Liver (tissue), 9 donors: ENCODE measurements around the gene HSPA9. TPM values are rescaled to one million over a fixed set of nuclear protein-coding genes. Genes with fewer than 3 reads are reported as not detected.

Experiments used
- DNase-seq: peaks from one replicate; pipeline ENCODE4 v3.0.0-alpha.2; 2017; ENCODE audit warnings: low spot score
- H3K27ac ChIP-seq, 2 donors: one replicate each; pipeline ENCODE4 v1.7.0; 2013; ENCODE audit warnings: inconsistent platforms in 2 of 2, low read length in 2 of 2, control low read depth in 1 of 2, low read depth in 1 of 2, mild to moderate bottlenecking in 1 of 2
- H3K27me3 ChIP-seq, 4 donors: one replicate each; pipeline versions ENCODE4 v1.6.1 to v1.7.0; 2013; ENCODE audit warnings: low read length in 3 of 4, inconsistent platforms in 1 of 4, mild to moderate bottlenecking in 1 of 4, moderate library complexity in 1 of 4; ENCODE audit not compliant: control insufficient read depth in 4 of 4, insufficient read depth in 4 of 4
- H3K36me3 ChIP-seq, 4 donors: one replicate each; pipeline versions ENCODE4 v1.6.1 to v1.7.0; 2013; ENCODE audit warnings: low read length in 3 of 4, mild to moderate bottlenecking in 3 of 4, low read depth in 1 of 4, moderate library complexity in 1 of 4; ENCODE audit not compliant: control insufficient read depth in 4 of 4, insufficient read depth in 3 of 4
- H3K4me1 ChIP-seq, 4 donors: one replicate each; pipeline versions ENCODE4 v1.6.1 to v1.7.0; 2013; ENCODE audit warnings: low read length in 3 of 4, mild to moderate bottlenecking in 3 of 4, moderate library complexity in 1 of 4; ENCODE audit not compliant: control insufficient read depth in 4 of 4, insufficient read depth in 4 of 4
- H3K4me3 ChIP-seq, 3 donors: one replicate each; pipeline versions ENCODE4 v1.6.1 to v1.7.0; 2013; ENCODE audit warnings: low read length in 3 of 3, control low read depth in 1 of 3, low read depth in 1 of 3, mild to moderate bottlenecking in 1 of 3
- H3K9ac ChIP-seq, 2 donors: one replicate each; pipeline ENCODE4 v1.7.0; 2013; ENCODE audit warnings: low read length in 2 of 2, mild to moderate bottlenecking in 2 of 2, moderate library complexity in 2 of 2, control low read depth in 1 of 2, low read depth in 1 of 2
- H3K9me3 ChIP-seq, 4 donors: one replicate each; pipeline versions ENCODE4 v1.6.1 to v1.7.0; 2013; ENCODE audit warnings: low read length in 3 of 4; ENCODE audit not compliant: control insufficient read depth in 4 of 4
- EGR1 ChIP-seq, 2 donors: IDR thresholded peaks; 2 replicates each; pipeline ENCODE4 v1.6.1; 2016 to 2018; ENCODE audit warnings: antibody characterized with exemption in 2 of 2, low read depth in 2 of 2
- FOXA2 ChIP-seq: IDR thresholded peaks from 2 replicates; pipeline ENCODE4 v1.6.1; 2016; ENCODE audit warnings: antibody characterized with exemption
- GABPA ChIP-seq, 2 donors: IDR thresholded peaks in 1 of 2; conservative IDR thresholded peaks in 1 of 2; 2 replicates each; pipeline ENCODE4 v1.6.1; 2016; ENCODE audit warnings: antibody characterized with exemption in 2 of 2, mild to moderate bottlenecking in 1 of 2, moderate library complexity in 1 of 2
- HNF4A ChIP-seq, 2 donors: conservative IDR thresholded peaks; 2 replicates each; pipeline ENCODE4 v1.6.1; 2016; ENCODE audit warnings: antibody characterized with exemption in 2 of 2, mild to moderate bottlenecking in 2 of 2
- MAX ChIP-seq: IDR thresholded peaks from 2 replicates; pipeline ENCODE4 v1.6.1; 2016; ENCODE audit warnings: antibody characterized with exemption
- NR2F2 ChIP-seq: IDR thresholded peaks from 2 replicates; pipeline ENCODE4 v1.6.1; 2016; ENCODE audit warnings: antibody characterized with exemption
- RAD21 ChIP-seq, 2 donors: IDR thresholded peaks; 2 replicates each; pipeline ENCODE4 v1.6.1; 2016; ENCODE audit warnings: antibody characterized with exemption in 2 of 2, mild to moderate bottlenecking in 2 of 2
- RXRA ChIP-seq, 2 donors: IDR thresholded peaks; 2 replicates each; pipeline ENCODE4 v1.6.1; 2017 to 2018; ENCODE audit warnings: antibody characterized with exemption in 2 of 2, mild to moderate bottlenecking in 1 of 2
- SP1 ChIP-seq: IDR thresholded peaks from 2 replicates; pipeline ENCODE4 v1.6.1; 2018; ENCODE audit warnings: antibody characterized with exemption, mild to moderate bottlenecking
- TAF1 ChIP-seq: conservative IDR thresholded peaks from 2 replicates; pipeline ENCODE4 v1.6.1; 2016; ENCODE audit warnings: antibody characterized with exemption, mild to moderate bottlenecking
- YY1 ChIP-seq: IDR thresholded peaks from 2 replicates; pipeline ENCODE4 v1.6.1; 2016; ENCODE audit warnings: antibody characterized with exemption, mild to moderate bottlenecking
- ZBTB33 ChIP-seq: IDR thresholded peaks from 2 replicates; pipeline ENCODE4 v1.6.1; 2016; ENCODE audit warnings: antibody characterized with exemption
- WGBS: extraction: QIAGEN DNeasy Blood & Tissue Kit; methylation state at CpG from one replicate; pipeline ENCODE4 v1.1.7; 2013; 5-methylcytosine and 5-hydroxymethylcytosine counted together
- polyA plus RNA-seq, 2 donors: library from polyadenylated mRNA; stranded (reverse) in 1 of 2; unstranded in 1 of 2; fragments of 200-250 nt in 1 of 2; fragments of >200 nt in 1 of 2; fragmentation: Nextera tagmentation in 1 of 2; extraction: Ambion mirVana in 1 of 2; gene quantifications; one replicate each; pipeline versions ENCODE4 v1.2.1 to v1.2.3, GENCODE V29; 2013 to 2015
- total RNA-seq, 2 donors: library from RNA; depleted of rRNA; stranded (reverse); fragments of >200 nt; gene quantifications; one replicate each; pipeline ENCODE4 v1.2.3, GENCODE V29; 2014
- TF ChIP-seq, protein P1 (sequence below): IDR thresholded peaks from 2 replicates; pipeline ENCODE4 v1.6.1; 2016; ENCODE audit warnings: antibody characterized with exemption, mild to moderate bottlenecking
- donor health status: healthy.
- donor health status: healthy.
- donor health status: healthy.
- donor health status: healthy.
- donor health status: healthy.

HSPA9 gene
- total and polyA plus RNA-seq, 4 donors: 221 to 378 (median 238) TPM

- TF ChIP-seq, protein P1, sequence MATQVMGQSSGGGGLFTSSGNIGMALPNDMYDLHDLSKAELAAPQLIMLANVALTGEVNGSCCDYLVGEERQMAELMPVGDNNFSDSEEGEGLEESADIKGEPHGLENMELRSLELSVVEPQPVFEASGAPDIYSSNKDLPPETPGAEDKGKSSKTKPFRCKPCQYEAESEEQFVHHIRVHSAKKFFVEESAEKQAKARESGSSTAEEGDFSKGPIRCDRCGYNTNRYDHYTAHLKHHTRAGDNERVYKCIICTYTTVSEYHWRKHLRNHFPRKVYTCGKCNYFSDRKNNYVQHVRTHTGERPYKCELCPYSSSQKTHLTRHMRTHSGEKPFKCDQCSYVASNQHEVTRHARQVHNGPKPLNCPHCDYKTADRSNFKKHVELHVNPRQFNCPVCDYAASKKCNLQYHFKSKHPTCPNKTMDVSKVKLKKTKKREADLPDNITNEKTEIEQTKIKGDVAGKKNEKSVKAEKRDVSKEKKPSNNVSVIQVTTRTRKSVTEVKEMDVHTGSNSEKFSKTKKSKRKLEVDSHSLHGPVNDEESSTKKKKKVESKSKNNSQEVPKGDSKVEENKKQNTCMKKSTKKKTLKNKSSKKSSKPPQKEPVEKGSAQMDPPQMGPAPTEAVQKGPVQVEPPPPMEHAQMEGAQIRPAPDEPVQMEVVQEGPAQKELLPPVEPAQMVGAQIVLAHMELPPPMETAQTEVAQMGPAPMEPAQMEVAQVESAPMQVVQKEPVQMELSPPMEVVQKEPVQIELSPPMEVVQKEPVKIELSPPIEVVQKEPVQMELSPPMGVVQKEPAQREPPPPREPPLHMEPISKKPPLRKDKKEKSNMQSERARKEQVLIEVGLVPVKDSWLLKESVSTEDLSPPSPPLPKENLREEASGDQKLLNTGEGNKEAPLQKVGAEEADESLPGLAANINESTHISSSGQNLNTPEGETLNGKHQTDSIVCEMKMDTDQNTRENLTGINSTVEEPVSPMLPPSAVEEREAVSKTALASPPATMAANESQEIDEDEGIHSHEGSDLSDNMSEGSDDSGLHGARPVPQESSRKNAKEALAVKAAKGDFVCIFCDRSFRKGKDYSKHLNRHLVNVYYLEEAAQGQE: no peak
- no peak for TF ChIP-seq GABPA (IDR thresholded peaks at IDR 0.05 in 1 of 2, conservative IDR thresholded peaks at IDR 0.05 in 1 of 2)
These were observed 25.2 kb upstream of the HSPA9 start (continued) for GRCh38 chr5:138600446-138600845.

DNA sequence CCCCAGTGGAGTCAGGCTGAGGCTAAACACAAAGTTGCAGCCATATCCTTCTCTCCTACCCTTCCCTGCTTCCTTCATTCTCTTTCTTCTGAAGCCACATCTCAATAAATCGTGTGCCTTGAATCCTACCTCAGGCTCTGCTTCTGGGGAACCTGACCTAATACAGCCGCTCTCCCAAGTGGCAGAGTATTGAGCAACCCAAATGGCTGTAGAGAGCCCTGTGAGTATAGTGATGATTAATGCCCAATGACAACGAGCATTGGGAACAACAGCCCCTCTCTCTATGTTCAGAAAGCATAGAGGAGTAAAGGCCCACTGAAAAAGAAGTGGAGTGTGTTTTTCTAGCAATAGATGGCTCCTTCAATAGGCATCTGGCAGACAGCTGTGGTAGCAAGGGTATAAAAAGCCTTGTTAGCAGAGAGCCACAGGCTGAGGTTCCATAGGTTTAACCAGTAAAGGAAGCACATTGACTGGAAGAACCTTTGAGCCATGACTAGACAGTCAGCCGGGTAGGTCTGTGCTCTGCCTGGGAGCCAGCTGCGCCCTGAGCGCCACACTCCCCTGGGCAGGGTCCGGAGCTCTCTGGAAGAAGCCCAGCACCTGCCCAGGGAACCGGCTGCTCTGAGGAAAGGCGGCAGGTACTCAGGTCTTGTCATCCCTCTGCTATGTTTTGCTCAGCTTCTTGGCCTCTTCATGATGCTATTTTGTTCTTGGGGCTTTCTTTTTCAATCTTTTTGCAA, 22.6 kb upstream of the HSPA9 start:
- 88% methylated on average over 9 of the region's 9 CpGs for WGBS
- Histone ChIP-seq H3K9ac (no peak overlapping the region), H3K4me3 (no peak overlapping the region), H3K36me3 (no peaks in the 10 kb centered on the region), H3K4me1 (no peaks in the 10 kb centered on the region), H3K9me3 (no peaks in the 10 kb centered on the region), H3K27ac (no peak overlapping the region), H3K27me3 (no peaks in the 10 kb centered on the region)
- DNase-seq: no peak
- TF ChIP-seq SP1 (no peak), HNF4A (conservative IDR thresholded peaks at IDR 0.05) (no peak), GABPA (IDR thresholded peaks at IDR 0.05 in 1 of 2, conservative IDR thresholded peaks at IDR 0.05 in 1 of 2) (no peak)

GRCh38 chr5:138596105-138596881, 21.1 kb upstream of the HSPA9 start:
- Histone ChIP-seq H3K27me3 (no peaks in the 10 kb centered on the region), H3K36me3 (no peaks in the 10 kb centered on the region), H3K9me3 (no peaks in the 10 kb centered on the region), H3K4me3 (no peak overlapping the region), H3K9ac (no peak overlapping the region), H3K27ac (no peak overlapping the region), H3K4me1 (no peaks in the 10 kb centered on the region)
- no peak for DNase-seq
- TF ChIP-seq NR2F2 (no peak), ZBTB33 (no peak), FOXA2 (no peak), RAD21 (IDR thresholded peaks at IDR 0.05) (no peak), RXRA (IDR thresholded peaks at IDR 0.05) (no peak), YY1 (no peak), MAX (no peak), GABPA (IDR thresholded peaks at IDR 0.05 in 1 of 2, conservative IDR thresholded peaks at IDR 0.05 in 1 of 2) (no peak), SP1 (no peak), TAF1 (no peak), EGR1 (IDR thresholded peaks at IDR 0.05; ENCODE audit: low read depth in 2 of 2) (no peak)
- TF ChIP-seq, protein P1: no peak
- 92% methylated on average over 6 of the region's 6 CpGs for WGBS
